Stimulated activated naive CD4-positive, alpha-beta T cell (primary cell): ENCODE results near the gene RAB44.

Experiments used
- DNase-seq, 6 experiments: peaks; one replicate each; lab custom pipeline; 2025; lab: John Stamatoyannopoulos, UW

RAB44 gene

GRCh38 chr6:36769676-36770499 lies 72.3 kb downstream of the RAB44 start:
- peak in 5 of 6 experiments; percentile 2 to 24 (median 7) for DNase-seq

GRCh38 chr6:36771145-36771544 lies 73.5 kb downstream of the RAB44 start:
- DNase-seq, result no peak

GRCh38 chr6:36772397-36772796 lies 74.8 kb downstream of the RAB44 start:
- DNase-seq, result no peak

- no peak for DNase-seq
Observed at GRCh38 chr6:36774331-36774730, 76.7 kb downstream of the RAB44 start.

- no peak for DNase-seq
Observed at GRCh38 chr6:36776167-36776566, 78.5 kb downstream of the RAB44 start.

- DNase-seq, result no peak
Observed at GRCh38 chr6:36777801-36778200, 80.2 kb downstream of the RAB44 start.

GRCh38 chr6:36779227-36779626 lies 81.6 kb downstream of the RAB44 start:
- no peak for DNase-seq

GRCh38 chr6:36780442-36781177 lies 83.0 kb downstream of the RAB44 start:
- no peak for DNase-seq

- no peak for DNase-seq
Observed at GRCh38 chr6:36781669-36782068, 84.0 kb downstream of the RAB44 start.
